Bronchial epithelial cell (primary cell): ENCODE results near the gene HCN2. TPM values are rescaled to one million over a fixed set of nuclear protein-coding genes. Genes with fewer than 3 reads are reported as not detected.

Experiments used
- DNase-seq: peaks from one replicate; pipeline ENCODE4 v3.0.0-alpha.2; 2010; ENCODE audit warnings: low read depth
- FAIRE-seq: peaks from 2 replicates; lab custom pipeline; 2011; peaks lifted over from hg19 to GRCh38; lab: Jason Lieb, UNC
- H3K27me3 ChIP-seq: 2 replicates; pipeline ENCODE4 v1.5.1; 2011; ENCODE audit warnings: low read length; ENCODE audit not compliant: control insufficient read depth, insufficient read depth
- H3K36me3 ChIP-seq: 2 replicates; pipeline ENCODE4 v1.5.1; 2011; ENCODE audit warnings: low read length; ENCODE audit not compliant: control insufficient read depth, insufficient read depth
- H3K4me3 ChIP-seq: 2 replicates; pipeline ENCODE4 v1.5.1; 2011; ENCODE audit warnings: mild to moderate bottlenecking, low read depth, low read length, control low read depth
- CTCF ChIP-seq: IDR thresholded peaks from 2 replicates; pipeline ENCODE4 v1.5.1; 2011; ENCODE audit warnings: mild to moderate bottlenecking, moderate library complexity, low read length, control low read depth, inconsistent platforms; ENCODE audit not compliant: insufficient read depth, severe bottlenecking
- total RNA-seq: library from RNA; depleted of rRNA; stranded (reverse); fragments of >200 nt; gene quantifications from 2 replicates; pipeline ENCODE4 v1.2.1, GENCODE V29; 2014

The HCN2 gene
- total RNA-seq, 1 donor from 2014 or later, result under 0.01 TPM

GRCh38 chr19:638906-639252, 49.2 kb downstream of the HCN2 start:
- no peak for FAIRE-seq
- no peaks in the 10 kb centered on the region for H3K36me3 ChIP-seq
- no peak for TF ChIP-seq CTCF
- H3K27me3 ChIP-seq, result no peaks in the 10 kb centered on the region
- DNase-seq, result no peak
- no peak overlapping the region for H3K4me3 ChIP-seq

- no peak for TF ChIP-seq CTCF
- Histone ChIP-seq H3K4me3 (peak within 1 kb of the TSS; percentile 24), H3K27me3 (no peaks in the 10 kb centered on the region), H3K36me3 (no peaks in the 10 kb centered on the region)
- FAIRE-seq (no peak), DNase-seq (peak; percentile 58)
Measured at GRCh38 chr19:639253-640160, 49.8 kb downstream of the HCN2 start, which contains the start of gene FGF22. FGF22 (plus strand) TSS chr19:639879; CDS start chr19:639926, 47 bp downstream.

GRCh38 chr19:640161-640558, 50.5 kb downstream of the HCN2 start:
- Histone ChIP-seq H3K36me3 (no peaks in the 10 kb centered on the region), H3K27me3 (no peaks in the 10 kb centered on the region), H3K4me3 (peak overlapping the region; percentile 23)
- no peak for TF ChIP-seq CTCF
- DNase-seq (no peak), FAIRE-seq (no peak)

- Histone ChIP-seq H3K4me3 (no peak overlapping the region), H3K27me3 (no peaks in the 10 kb centered on the region), H3K36me3 (no peaks in the 10 kb centered on the region)
- DNase-seq (no peak), FAIRE-seq (no peak)
- TF ChIP-seq CTCF, result no peak
Measured at GRCh38 chr19:640606-641189, 51.0 kb downstream of the HCN2 start.

- no peak overlapping the region for H3K4me3 ChIP-seq
- FAIRE-seq, result no peak
Measured at GRCh38 chr19:641702-642101, 52.0 kb downstream of the HCN2 start.

More at GRCh38 chr19:641702-642101, 52.0 kb downstream of the HCN2 start:
- H3K36me3 ChIP-seq, result peaks cover 3% of the 10 kb centered on the region
- no peaks in the 10 kb centered on the region for H3K27me3 ChIP-seq
- DNase-seq, result no peak
- no peak for TF ChIP-seq CTCF
